Activated T-cell treated with anti-CD3 and anti-CD28 coated beads, Interleukin-2, amount 50 U/mL, for 72 hours (primary cell): ENCODE data around the gene MAGEA4. TPM values are rescaled to one million over a fixed set of nuclear protein-coding genes. Genes with fewer than 3 reads are reported as not detected.
"Not testable (repeated sequence)": the region's sequence is repeated elsewhere in the genome, so short reads cannot be mapped to it uniquely, and the experiment has no call there.

ENCODE experiments used
- ATAC-seq, 2 donors: fragments of 150-1000 bp; cut with Tn5 transposase; replicated peaks in 1 of 2; 2 replicates each; pipeline ENCODE4 v1.10.0; 2021; ENCODE audit warnings: moderate library complexity in 2 of 2, mild to moderate bottlenecking in 1 of 2
- DNase-seq, 2 donors: peaks; one replicate each; pipeline ENCODE4 v3.0.0; 2021 to 2022; ENCODE audit warnings: mixed read lengths in 1 of 2
- H3K27ac Mint-ChIP-seq: one replicate; pipeline ENCODE4 v1.8.0; 2022; ENCODE audit warnings: mild to moderate bottlenecking, moderate library complexity, mixed read lengths
- H3K27me3 Mint-ChIP-seq: one replicate; pipeline ENCODE4 v1.8.0; 2022; ENCODE audit warnings: low read depth, mixed read lengths
- H3K36me3 Mint-ChIP-seq, 2 donors: one replicate each; pipeline ENCODE4 v1.8.0; 2022; ENCODE audit warnings: mixed read lengths in 2 of 2, mild to moderate bottlenecking in 1 of 2; ENCODE audit not compliant: insufficient read depth in 2 of 2
- H3K4me1 Mint-ChIP-seq: one replicate; pipeline ENCODE4 v1.8.0; 2022; ENCODE audit warnings: low read depth, mixed read lengths
- H3K4me3 Mint-ChIP-seq, 2 donors: one replicate each; pipeline ENCODE4 v1.8.0; 2022; ENCODE audit warnings: mild to moderate bottlenecking in 2 of 2, mixed read lengths in 2 of 2, moderate library complexity in 2 of 2
- H3K9me3 Mint-ChIP-seq, 2 donors: one replicate each; pipeline ENCODE4 v1.8.0; 2022; ENCODE audit warnings: mixed read lengths in 2 of 2
- total RNA-seq, 2 donors: library from RNA; stranded (reverse); gene quantifications; one replicate each; pipeline ENCODE4 v1.2.3, GENCODE V29; 2022

MAGEA4 gene
- total RNA-seq, 2 donors from 2014 or later = not detected

GRCh38 chrX:151904989-151905388, 7.7 kb upstream of the MAGEA4 start:
- ATAC-seq = no peak
- Mint-ChIP-seq H3K27me3 (peaks cover 14% of the 10 kb centered on the region), H3K4me1 (no peaks in the 10 kb centered on the region)

GRCh38 chrX:151912221-151912620, 468 bp upstream of the MAGEA4 start:
- H3K36me3 Mint-ChIP-seq = no peaks in the 10 kb centered on the region
- no peak overlapping the region for H3K4me3 Mint-ChIP-seq
- no peak overlapping the region for H3K27ac Mint-ChIP-seq
- H3K4me1 Mint-ChIP-seq = no peaks in the 10 kb centered on the region
- no peak for DNase-seq
- ATAC-seq = no peak
- H3K27me3 Mint-ChIP-seq = no peaks in the 10 kb centered on the region
- no peaks in the 10 kb centered on the region for H3K9me3 Mint-ChIP-seq

More at GRCh38 chrX:151904989-151905388, 7.7 kb upstream of the MAGEA4 start:
- Mint-ChIP-seq H3K4me3 (no peak overlapping the region), H3K36me3 (no peaks in the 10 kb centered on the region), H3K27ac (no peak overlapping the region), H3K9me3 (no peaks in the 10 kb centered on the region)
- DNase-seq = no peak

DNA sequence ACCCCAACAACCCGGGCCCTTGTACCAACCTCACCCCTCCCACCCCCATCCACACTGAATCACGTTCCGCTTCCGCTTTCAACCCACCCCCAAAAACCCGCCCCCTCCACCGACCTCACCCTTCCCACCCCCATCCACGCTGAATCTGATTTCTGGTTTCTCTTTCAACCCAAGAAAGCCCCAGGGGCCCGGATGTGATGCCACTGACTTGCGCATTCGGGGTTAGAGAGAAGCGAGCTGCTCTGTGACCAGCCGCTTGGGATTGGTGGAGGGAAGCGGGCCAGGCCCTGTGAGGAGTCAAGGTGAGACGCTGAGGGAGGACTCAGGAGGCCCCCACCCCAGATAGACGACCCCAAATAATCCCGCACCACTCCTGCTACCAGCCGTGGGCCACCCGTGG, 6.0 kb downstream of the MAGEA4 start:
- not testable (repeated sequence) for H3K27me3 Mint-ChIP-seq, ATAC-seq, H3K4me3 Mint-ChIP-seq

GRCh38 chrX:151919610-151920009, 6.9 kb downstream of the MAGEA4 start:
- Mint-ChIP-seq H3K4me3 (no peak overlapping the region), H3K4me1 (no peaks in the 10 kb centered on the region), H3K27me3 (no peaks in the 10 kb centered on the region), H3K9me3 (no peaks in the 10 kb centered on the region), H3K36me3 (no peaks in the 10 kb centered on the region), H3K27ac (no peak overlapping the region)
- DNase-seq (no peak), ATAC-seq (no peak)

More for the DNA sequence above, 6.0 kb downstream of the MAGEA4 start:
- not testable (repeated sequence) for H3K9me3 Mint-ChIP-seq, H3K4me1 Mint-ChIP-seq, DNase-seq, H3K27ac Mint-ChIP-seq, H3K36me3 Mint-ChIP-seq

GRCh38 chrX:151920101-151920500, 7.4 kb downstream of the MAGEA4 start:
- H3K27me3 Mint-ChIP-seq = no peaks in the 10 kb centered on the region
- no peaks in the 10 kb centered on the region for H3K36me3 Mint-ChIP-seq
- no peaks in the 10 kb centered on the region for H3K4me1 Mint-ChIP-seq

GRCh38 chrX:151920530-151920929, 7.8 kb downstream of the MAGEA4 start:
- Mint-ChIP-seq H3K9me3 (no peaks in the 10 kb centered on the region), H3K27me3 (no peaks in the 10 kb centered on the region), H3K4me3 (no peak overlapping the region), H3K4me1 (no peaks in the 10 kb centered on the region), H3K27ac (no peak overlapping the region), H3K36me3 (no peaks in the 10 kb centered on the region)
- ATAC-seq (no peak), DNase-seq (no peak)

More at GRCh38 chrX:151920101-151920500, 7.4 kb downstream of the MAGEA4 start:
- no peak for DNase-seq
- no peak for ATAC-seq
- H3K4me3 Mint-ChIP-seq = no peak overlapping the region
- no peak overlapping the region for H3K27ac Mint-ChIP-seq
- no peaks in the 10 kb centered on the region for H3K9me3 Mint-ChIP-seq

DNA sequence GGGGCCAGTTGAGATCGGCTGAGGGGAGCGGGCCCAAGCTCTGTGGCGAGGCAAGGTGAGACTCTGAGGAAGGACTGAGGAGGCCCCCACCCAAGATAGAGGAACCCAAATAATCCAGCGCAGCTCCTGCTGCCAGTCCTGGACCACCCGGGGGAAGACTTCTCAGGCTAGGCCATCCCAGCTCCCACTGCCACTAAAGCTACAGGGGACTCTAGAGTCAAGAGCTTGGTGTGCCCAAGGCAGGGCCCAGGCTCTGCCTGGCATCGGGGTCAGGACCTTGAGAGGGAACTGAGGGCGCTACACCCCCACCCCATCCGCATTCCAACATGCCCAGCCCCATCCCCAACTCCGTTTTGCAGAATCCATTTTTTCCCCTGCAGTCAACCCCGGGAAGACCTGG, 8.6 kb downstream of the MAGEA4 start:
- DNase-seq (no peak), ATAC-seq (no peak)
- Mint-ChIP-seq H3K4me3 (no peak overlapping the region), H3K9me3 (no peaks in the 10 kb centered on the region), H3K27ac (no peak overlapping the region), H3K27me3 (no peaks in the 10 kb centered on the region), H3K4me1 (no peaks in the 10 kb centered on the region), H3K36me3 (no peaks in the 10 kb centered on the region)

- Mint-ChIP-seq H3K4me3 (no peak overlapping the region), H3K36me3 (no peaks in the 10 kb centered on the region), H3K9me3 (no peaks in the 10 kb centered on the region), H3K4me1 (no peaks in the 10 kb centered on the region), H3K27ac (no peak overlapping the region), H3K27me3 (no peaks in the 10 kb centered on the region)
- ATAC-seq (no peak), DNase-seq (no peak)
Measured at GRCh38 chrX:151921866-151922265, 9.2 kb downstream of the MAGEA4 start.

DNA sequence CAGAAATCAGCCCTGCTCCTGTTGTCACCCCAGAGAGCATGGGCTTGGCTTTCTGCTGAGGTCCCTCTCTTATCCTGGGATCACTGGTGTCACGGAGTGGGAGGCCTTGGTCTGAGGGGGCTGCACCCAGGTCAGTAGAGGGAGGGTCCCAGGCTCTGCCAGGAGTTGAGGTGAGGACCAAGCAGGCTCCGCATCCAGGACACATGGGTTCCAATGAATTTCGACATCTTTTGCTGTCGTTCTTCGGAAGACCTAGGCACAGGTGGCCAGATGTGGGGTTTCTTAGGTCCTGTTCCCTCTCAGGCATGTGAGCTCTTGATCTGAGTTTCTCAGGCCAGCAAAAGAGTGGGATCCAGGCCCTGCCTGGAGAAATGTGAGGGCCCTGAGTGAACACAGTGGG, 10.0 kb downstream of the MAGEA4 start:
- no peaks in the 10 kb centered on the region for H3K27me3 Mint-ChIP-seq

DNA sequence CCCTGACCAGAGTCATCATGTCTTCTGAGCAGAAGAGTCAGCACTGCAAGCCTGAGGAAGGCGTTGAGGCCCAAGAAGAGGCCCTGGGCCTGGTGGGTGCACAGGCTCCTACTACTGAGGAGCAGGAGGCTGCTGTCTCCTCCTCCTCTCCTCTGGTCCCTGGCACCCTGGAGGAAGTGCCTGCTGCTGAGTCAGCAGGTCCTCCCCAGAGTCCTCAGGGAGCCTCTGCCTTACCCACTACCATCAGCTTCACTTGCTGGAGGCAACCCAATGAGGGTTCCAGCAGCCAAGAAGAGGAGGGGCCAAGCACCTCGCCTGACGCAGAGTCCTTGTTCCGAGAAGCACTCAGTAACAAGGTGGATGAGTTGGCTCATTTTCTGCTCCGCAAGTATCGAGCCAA, 11.0 kb downstream of the MAGEA4 start:
- Mint-ChIP-seq H3K4me3 (no peak overlapping the region), H3K36me3 (no peaks in the 10 kb centered on the region), H3K27ac (no peak overlapping the region), H3K27me3 (no peaks in the 10 kb centered on the region), H3K4me1 (no peaks in the 10 kb centered on the region), H3K9me3 (no peaks in the 10 kb centered on the region)
- DNase-seq (no peak), ATAC-seq (no peak)

More for the DNA sequence above, 10.0 kb downstream of the MAGEA4 start:
- no peak overlapping the region for H3K4me3 Mint-ChIP-seq
- no peak overlapping the region for H3K27ac Mint-ChIP-seq
- no peaks in the 10 kb centered on the region for H3K9me3 Mint-ChIP-seq
- DNase-seq (no peak), ATAC-seq (no peak)
- H3K36me3 Mint-ChIP-seq = no peaks in the 10 kb centered on the region
- H3K4me1 Mint-ChIP-seq = no peaks in the 10 kb centered on the region

- no peak overlapping the region for H3K27ac Mint-ChIP-seq
- H3K4me1 Mint-ChIP-seq = no peaks in the 10 kb centered on the region
- no peaks in the 10 kb centered on the region for H3K36me3 Mint-ChIP-seq
- H3K9me3 Mint-ChIP-seq = no peaks in the 10 kb centered on the region
- peaks cover 5% of the 10 kb centered on the region for H3K27me3 Mint-ChIP-seq
- DNase-seq (no peak), ATAC-seq (no peak)
- H3K4me3 Mint-ChIP-seq = no peak overlapping the region
Measured at GRCh38 chrX:151929126-151929525, 16.4 kb downstream of the MAGEA4 start.

DNA sequence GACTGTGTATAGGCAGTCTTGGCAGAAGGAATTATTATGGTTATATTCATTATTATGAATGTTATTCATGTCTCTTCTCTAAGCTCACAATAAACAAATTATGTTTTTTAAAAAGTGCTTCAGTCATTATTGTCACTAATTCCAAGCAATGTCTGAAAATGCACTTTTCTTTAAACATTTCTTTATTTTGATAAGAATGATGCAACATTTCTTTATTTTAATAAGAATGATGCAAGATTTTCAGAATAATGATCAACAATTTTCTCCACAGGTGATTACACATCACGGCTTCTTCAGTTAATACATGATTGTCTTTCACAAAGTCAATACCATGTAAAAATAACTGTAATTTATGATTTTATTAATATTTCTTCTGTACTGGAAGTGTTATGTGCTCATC, 22.7 kb downstream of the MAGEA4 start:
- DNase-seq (no peak), ATAC-seq (no peak)
- no peaks in the 10 kb centered on the region for H3K4me1 Mint-ChIP-seq

GRCh38 chrX:151938172-151938571, 25.5 kb downstream of the MAGEA4 start:
- no peaks in the 10 kb centered on the region for H3K36me3 Mint-ChIP-seq
- ATAC-seq = no peak
- no peak for DNase-seq
- H3K4me1 Mint-ChIP-seq = no peaks in the 10 kb centered on the region
- H3K27ac Mint-ChIP-seq = no peak overlapping the region
- no peak overlapping the region for H3K4me3 Mint-ChIP-seq
- H3K27me3 Mint-ChIP-seq = peaks cover 36% of the 10 kb centered on the region
- peaks cover 0 to 1% of the 10 kb centered on the region in 2 donors for H3K9me3 Mint-ChIP-seq

More for the DNA sequence above, 22.7 kb downstream of the MAGEA4 start:
- Mint-ChIP-seq H3K9me3 (no peaks in the 10 kb centered on the region), H3K27me3 (peaks cover 21% of the 10 kb centered on the region), H3K27ac (no peak overlapping the region), H3K4me3 (no peak overlapping the region), H3K36me3 (no peaks in the 10 kb centered on the region)

DNA sequence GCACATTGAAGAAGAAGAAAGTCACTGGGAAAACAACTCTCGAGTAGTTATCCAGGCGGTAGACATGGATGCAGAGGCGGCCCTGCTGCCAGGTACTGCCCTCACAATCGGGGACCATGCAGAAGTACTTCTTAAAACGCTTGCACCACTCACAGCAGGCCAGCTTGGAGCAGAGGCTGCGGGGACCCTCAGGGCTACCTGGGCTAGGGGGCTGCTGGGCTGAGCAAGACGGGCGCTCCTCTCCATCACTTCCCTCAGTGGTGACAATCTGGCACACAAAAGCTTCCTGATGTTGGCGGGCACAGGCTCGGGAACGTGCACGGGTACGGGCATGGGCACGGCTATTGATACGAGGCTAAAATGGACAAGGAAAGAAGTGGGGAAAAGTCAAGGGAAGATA, 42.0 kb downstream of the MAGEA4 start:
- Mint-ChIP-seq H3K27ac (no peak overlapping the region), H3K4me3 (no peak overlapping the region), H3K9me3 (no peaks in the 10 kb centered on the region), H3K4me1 (no peaks in the 10 kb centered on the region), H3K36me3 (no peaks in the 10 kb centered on the region), H3K27me3 (peaks cover 14% of the 10 kb centered on the region)
- ATAC-seq (no peak), DNase-seq (no peak)
